ENCODE measurements around the gene ARHGAP1. TPM values are rescaled to one million over a fixed set of nuclear protein-coding genes. Genes with fewer than 3 reads are reported as not detected.

The ARHGAP1 gene
- total and polyA plus RNA-seq, 2 of the 13 experiments (the other 11 are each of a cell fraction or from before 2014, with no cell fraction given) = 18.6 to 30.3 TPM

GRCh38 chr11:46718155-46719019 lies 18.0 kb upstream of the ARHGAP1 start (continued):
- 0 out of 2 replicates have a peak, but pooled peaks have one; percentile 48 for TF ChIP-seq ZNF800 (CRISPR knock-in tag; IDR thresholded peaks at IDR 0.05)
- TF ChIP-seq CBX2 (IDR thresholded peaks at IDR 0.05; ENCODE audit: low read depth, low read length) = no peak
- TF ChIP-seq CBX2 (CRISPR knock-in tag; IDR thresholded peaks at IDR 0.05; ENCODE audit: low read depth) = no peak
- peak; percentile 67 for TF ChIP-seq ASH2L (IDR thresholded peaks at IDR 0.05; ENCODE audit: insufficient read length, low read depth, low read length)
- no peak for TF ChIP-seq FOXK2 (IDR thresholded peaks at IDR 0.05)
- peak; percentile 77 for TF ChIP-seq MLX (CRISPR knock-in tag; IDR thresholded peaks at IDR 0.05)
- 0 out of 2 replicates have a peak, but pooled peaks have one; percentile 31 for TF ChIP-seq AHR (CRISPR knock-in tag; IDR thresholded peaks at IDR 0.05)
- no peak for TF ChIP-seq MAFK (conservative IDR thresholded peaks at IDR 0.05 in 1 of 2, IDR thresholded peaks at IDR 0.05 in 1 of 2; ENCODE audit: low read length in 2 of 2)
- no peak for TF ChIP-seq NFRKB (IDR thresholded peaks at IDR 0.05)
- no peak for TF ChIP-seq ZHX1 (CRISPR knock-in tag; IDR thresholded peaks at IDR 0.05; ENCODE audit: low read depth)
- peak; percentile 56; the same call in 1 of the 2 replicates for TF ChIP-seq KDM5B (CRISPR knock-in tag; IDR thresholded peaks at IDR 0.05; ENCODE audit: borderline replicate concordance)
- peak; percentile 95 for TF ChIP-seq SOX5 (CRISPR knock-in tag; IDR thresholded peaks at IDR 0.05; ENCODE audit: borderline replicate concordance)
- no peak for TF ChIP-seq ZNF510 (CRISPR knock-in tag; IDR thresholded peaks at IDR 0.05; ENCODE audit: low read depth)
- TF ChIP-seq FUBP1 (CRISPR knock-in tag; IDR thresholded peaks at IDR 0.05; ENCODE audit: borderline replicate concordance) = no peak
- peak; percentile 65 for TF ChIP-seq FOXA1 (IDR thresholded peaks at IDR 0.05)
- TF ChIP-seq FOXA1 (CRISPR knock-in tag; IDR thresholded peaks at IDR 0.05) = peak; percentile 97
- peak; percentile 77 for TF ChIP-seq FOSL2 (CRISPR knock-in tag; IDR thresholded peaks at IDR 0.05)
- TF ChIP-seq HDAC2 (CRISPR knock-in tag; IDR thresholded peaks at IDR 0.05) = peak; percentile 89
- no peak; the same call in 1 of the 2 replicates for TF ChIP-seq SNAPC2 (CRISPR knock-in tag; IDR thresholded peaks at IDR 0.05)
- no peak for TF ChIP-seq ZFP36L2 (CRISPR knock-in tag; IDR thresholded peaks at IDR 0.05)
- TF ChIP-seq ZNF839 (CRISPR knock-in tag; IDR thresholded peaks at IDR 0.05; ENCODE audit: borderline replicate concordance) = no peak
- TF ChIP-seq ETV5 (CRISPR knock-in tag; IDR thresholded peaks at IDR 0.05; ENCODE audit: borderline replicate concordance) = peak; percentile 100
- TF ChIP-seq ISL2 (CRISPR knock-in tag; IDR thresholded peaks at IDR 0.05) = peak; percentile 83
- no peak for TF ChIP-seq SMAD9 (CRISPR knock-in tag; IDR thresholded peaks at IDR 0.05)
- no peak for TF ChIP-seq ZNF234 (CRISPR knock-in tag; conservative IDR thresholded peaks at IDR 0.05)

Measured in HepG2 (cell line).